SHP77 treated with DMSO at 0.1 percent for 48 hours (cell line): ENCODE data around the gene RFTN2.
A peak's percentile ranks its signal among the peaks of the same experiment; 100 is the strongest.
"Not testable (repeated sequence)": the region's sequence is repeated elsewhere in the genome, so short reads cannot be mapped to it uniquely, and the experiment has no call there.

ENCODE experiments used
- DNase-seq: peaks from one replicate; lab custom pipeline; 2025; lab: John Stamatoyannopoulos, UW

The RFTN2 gene

GRCh38 chr2:197674591-197674990 lies 796 bp downstream of the RFTN2 start:
- DNase-seq: no peak

- DNase-seq: no peak
These were observed 1.3 kb downstream of the RFTN2 start for GRCh38 chr2:197674060-197674459.

- no peak for DNase-seq
These were observed 1.8 kb downstream of the RFTN2 start for GRCh38 chr2:197673606-197674005.

- DNase-seq: no peak
These were observed 2.3 kb downstream of the RFTN2 start for GRCh38 chr2:197673106-197673505.

GRCh38 chr2:197672371-197672893 lies 3.0 kb downstream of the RFTN2 start:
- no peak for DNase-seq

- DNase-seq: no peak
These were observed 6.3 kb downstream of the RFTN2 start for GRCh38 chr2:197669077-197669476.

GRCh38 chr2:197668296-197668695 lies 7.1 kb downstream of the RFTN2 start:
- DNase-seq: no peak

- no peak for DNase-seq
These were observed 9.1 kb downstream of the RFTN2 start for GRCh38 chr2:197666277-197666676.

GRCh38 chr2:197661626-197662025 lies 13.8 kb downstream of the RFTN2 start:
- no peak for DNase-seq

- DNase-seq: no peak
These were observed 17.8 kb downstream of the RFTN2 start for GRCh38 chr2:197657562-197657961.

GRCh38 chr2:197647961-197648690 lies 27.3 kb downstream of the RFTN2 start:
- DNase-seq: no peak

- DNase-seq: no peak
These were observed 33.7 kb downstream of the RFTN2 start for GRCh38 chr2:197641666-197642065.

GRCh38 chr2:197640571-197641122 lies 34.7 kb downstream of the RFTN2 start:
- not testable (repeated sequence) for DNase-seq

GRCh38 chr2:197633109-197633657 lies 42.2 kb downstream of the RFTN2 start:
- no peak for DNase-seq

GRCh38 chr2:197628043-197628500 lies 47.3 kb downstream of the RFTN2 start:
- DNase-seq: no peak

GRCh38 chr2:197626965-197627625 lies 48.3 kb downstream of the RFTN2 start:
- no peak for DNase-seq

GRCh38 chr2:197620133-197620532 lies 55.3 kb downstream of the RFTN2 start:
- no peak for DNase-seq

GRCh38 chr2:197615016-197615652 lies 60.3 kb downstream of the RFTN2 start:
- peak; percentile 36 for DNase-seq

- DNase-seq: peak; percentile 81
These were observed 60.9 kb downstream of the RFTN2 start for GRCh38 chr2:197614532-197614931.

- peak; percentile 71 for DNase-seq
These were observed 61.8 kb downstream of the RFTN2 start for GRCh38 chr2:197613509-197613987.

- no peak for DNase-seq
These were observed 69.2 kb downstream of the RFTN2 start for GRCh38 chr2:197606180-197606579.
